HG03045 (cell line): ENCODE measurements around the gene EVX1.

Experiments used
- ATAC-seq: cut with Tn5 transposase; IDR thresholded peaks from one replicate; pipeline ENCODE4 v1.9.1; 2021; ENCODE audit warnings: mild to moderate bottlenecking, moderate library complexity; ENCODE audit not compliant: unreplicated experiment

EVX1 gene

DNA sequence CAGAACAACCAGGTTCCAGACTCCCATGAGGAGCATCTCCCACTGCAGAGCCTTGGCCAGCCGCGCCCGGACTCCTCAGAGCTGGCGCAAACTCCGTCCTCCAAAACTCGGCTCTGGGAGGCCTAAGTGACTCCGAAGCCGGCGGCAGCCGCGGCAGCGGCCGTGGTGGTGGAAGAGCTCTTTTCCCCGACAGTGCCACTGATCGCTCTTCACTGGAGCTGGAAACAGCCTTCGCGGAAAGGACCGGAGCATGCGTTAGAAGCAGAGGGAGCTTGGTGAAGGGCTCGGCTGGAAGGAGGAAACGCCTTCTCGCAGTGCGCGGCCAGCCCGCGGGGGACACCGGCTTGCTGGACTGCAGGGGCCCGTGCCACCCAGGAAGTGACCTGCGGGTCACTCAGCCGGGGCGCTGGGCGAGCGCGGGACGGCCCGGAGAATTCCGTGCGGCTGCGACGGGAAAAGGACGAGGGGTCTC is 37.7 kb upstream of the EVX1 start:
- ATAC-seq: no peak

DNA sequence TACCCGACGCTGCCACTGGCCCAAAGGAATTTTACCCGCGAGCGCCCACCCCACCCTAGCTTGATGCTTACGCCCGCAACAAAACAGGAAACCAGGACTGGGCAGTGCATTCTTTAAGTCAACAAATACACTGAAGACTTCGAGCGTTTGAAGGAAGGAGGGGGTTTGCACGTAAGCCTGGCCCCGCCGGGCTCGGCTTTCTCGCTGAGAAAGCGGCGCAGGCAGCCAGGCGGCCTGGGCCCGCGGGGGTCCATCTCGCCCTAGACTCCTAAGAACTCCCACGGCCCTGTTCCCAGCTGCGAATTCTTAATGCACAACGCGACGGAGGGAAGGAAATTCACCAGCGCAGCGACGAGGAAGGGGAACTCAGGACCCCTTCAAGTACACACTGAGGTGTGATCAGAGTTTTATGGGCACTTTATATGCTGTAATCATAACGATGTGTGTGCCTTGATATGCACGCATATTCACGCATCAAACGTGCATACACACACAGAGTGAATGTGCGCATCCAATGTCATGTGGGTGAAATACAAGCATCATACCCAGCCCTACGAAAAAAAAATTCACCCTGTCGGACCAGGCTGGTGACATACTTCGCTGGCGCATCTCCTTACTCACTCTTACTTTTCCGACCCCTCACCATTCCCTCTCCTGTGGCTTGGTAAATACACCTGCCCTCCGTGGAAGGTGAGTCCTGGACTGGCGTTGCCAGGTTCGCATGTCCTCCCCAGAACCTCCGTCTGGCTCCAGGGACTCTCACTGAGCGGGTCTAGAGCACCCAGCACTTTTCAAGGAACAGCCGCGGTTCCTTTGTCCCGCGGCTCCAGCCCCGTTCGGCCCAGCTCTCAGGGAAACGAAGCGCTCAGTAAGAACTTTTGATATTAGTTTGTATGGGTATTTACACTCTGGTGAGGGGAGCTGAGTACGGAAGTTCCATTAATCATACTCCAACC is 37.0 kb upstream of the EVX1 start:
- no peak for ATAC-seq

DNA sequence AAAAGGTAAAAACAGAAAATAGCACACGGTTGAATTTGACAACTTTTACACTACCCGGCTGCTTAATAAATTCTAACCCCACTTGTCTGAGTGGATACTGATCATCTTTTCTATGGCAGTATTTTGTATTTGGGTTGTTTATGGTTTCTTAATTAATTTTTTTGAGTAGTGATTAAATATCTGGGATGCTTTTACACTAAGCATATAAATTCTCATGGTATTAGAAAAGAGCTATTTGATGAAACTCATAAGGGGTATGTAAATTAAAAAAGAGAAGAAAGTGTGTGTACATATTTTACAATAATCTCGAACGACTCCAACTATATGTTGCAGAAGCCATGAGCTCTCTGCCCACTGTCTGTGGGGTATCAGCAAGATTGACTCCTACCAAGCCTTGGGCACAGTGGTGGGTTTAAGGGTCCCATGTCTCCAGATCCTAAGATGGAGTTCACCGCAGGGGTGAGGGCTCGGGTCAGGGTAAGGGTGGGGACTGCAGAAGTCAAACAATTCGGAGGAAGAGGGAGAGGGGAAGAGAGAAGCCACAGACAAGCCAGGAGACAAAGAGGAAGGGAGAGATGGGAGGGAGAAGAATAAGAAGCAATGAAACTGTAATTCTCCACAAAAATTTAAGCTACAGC is 35.1 kb upstream of the EVX1 start:
- ATAC-seq: no peak

DNA sequence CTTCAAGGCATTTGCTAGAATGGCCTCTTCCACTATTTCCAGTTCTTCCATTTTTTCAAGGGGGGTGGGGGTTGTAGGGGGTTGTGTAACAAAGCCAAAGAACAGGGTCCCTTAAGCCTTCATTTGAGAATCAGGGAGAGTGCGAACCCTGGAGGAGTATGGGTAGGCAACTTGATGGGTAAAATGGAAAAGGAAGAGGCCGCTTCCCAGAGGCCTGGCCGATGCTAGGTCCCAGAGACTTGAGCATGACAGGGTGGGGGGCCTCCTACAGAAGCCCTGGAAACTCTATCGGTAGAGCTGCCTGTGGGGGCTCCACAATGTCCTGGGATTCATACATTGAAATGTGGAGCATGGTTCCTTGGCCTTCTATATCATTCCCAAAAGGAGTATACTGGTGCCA is 33.6 kb upstream of the EVX1 start:
- ATAC-seq: no peak

DNA sequence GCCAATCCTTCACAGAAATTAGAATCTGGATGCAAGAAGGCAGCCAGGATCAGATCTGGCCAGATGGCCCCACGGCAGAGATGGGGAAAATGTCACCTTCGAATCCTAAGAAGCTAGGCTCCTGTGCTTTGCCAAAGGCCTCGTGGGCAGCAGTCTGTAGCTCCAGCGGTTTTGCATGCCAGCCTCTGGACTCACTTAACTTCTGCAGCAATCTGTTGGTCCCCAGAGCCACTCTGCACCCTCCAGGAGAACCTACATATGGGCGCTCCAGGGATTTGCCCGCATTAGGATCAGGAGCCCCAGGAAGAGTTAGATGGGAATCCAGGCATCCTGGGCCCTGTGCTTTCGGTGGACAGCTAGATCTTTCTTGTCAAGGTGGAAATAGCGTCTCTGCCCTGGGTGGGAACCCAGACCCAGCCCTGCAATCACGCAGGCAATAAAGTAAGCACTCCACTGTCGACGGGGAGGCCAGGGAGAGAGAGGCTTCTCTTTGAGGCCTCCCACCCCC is 32.6 kb upstream of the EVX1 start:
- no peak for ATAC-seq

DNA sequence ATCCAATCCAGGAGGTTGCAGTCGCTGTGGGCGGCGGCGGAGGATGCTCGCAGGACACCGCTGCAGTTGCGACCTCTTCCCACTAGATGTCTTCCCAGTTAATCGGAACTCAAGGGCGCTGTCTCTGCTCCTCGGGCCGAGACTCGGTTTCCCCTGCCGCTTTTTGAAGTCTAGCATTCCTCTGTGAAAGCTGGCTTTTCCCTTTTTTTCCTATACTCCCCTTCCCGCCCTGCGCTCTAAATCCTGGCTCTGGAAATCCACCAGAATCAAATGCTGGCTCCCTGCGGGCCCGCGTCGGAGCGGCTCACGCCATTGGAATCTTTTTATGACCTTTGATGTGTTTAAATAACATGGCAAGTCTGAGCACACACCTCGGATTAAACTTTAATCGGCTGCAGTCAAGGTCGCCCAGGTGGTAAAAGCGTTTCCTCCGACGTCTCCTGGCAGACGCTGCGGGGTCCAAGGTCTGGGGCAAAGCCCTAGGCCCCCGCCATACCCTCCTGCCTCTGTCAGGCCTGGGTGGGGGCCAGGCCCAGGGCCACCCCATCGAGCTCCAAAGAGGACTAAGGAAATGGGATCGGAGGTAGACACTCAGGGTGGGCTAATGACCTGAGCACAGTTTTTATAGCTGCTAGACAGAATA is 32.0 kb upstream of the EVX1 start:
- ATAC-seq: no peak

DNA sequence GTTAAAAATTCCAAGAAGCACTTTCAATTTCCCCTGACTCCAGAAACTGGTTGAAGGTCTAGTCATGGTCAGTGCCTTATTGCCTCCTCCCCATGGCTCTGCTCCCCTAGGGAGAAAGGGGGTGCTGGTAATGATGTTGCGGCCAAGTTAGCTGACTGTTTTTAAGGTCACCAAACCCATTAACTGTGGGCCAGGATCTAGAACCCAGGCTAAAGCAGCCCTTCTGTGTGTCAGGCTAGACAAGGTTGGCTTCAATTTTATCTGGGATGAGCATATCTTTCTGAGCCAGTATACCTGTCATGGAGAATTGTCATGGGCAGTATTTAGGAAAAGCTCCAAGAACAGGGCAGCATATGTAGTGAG is 31.5 kb upstream of the EVX1 start:
- no peak for ATAC-seq

DNA sequence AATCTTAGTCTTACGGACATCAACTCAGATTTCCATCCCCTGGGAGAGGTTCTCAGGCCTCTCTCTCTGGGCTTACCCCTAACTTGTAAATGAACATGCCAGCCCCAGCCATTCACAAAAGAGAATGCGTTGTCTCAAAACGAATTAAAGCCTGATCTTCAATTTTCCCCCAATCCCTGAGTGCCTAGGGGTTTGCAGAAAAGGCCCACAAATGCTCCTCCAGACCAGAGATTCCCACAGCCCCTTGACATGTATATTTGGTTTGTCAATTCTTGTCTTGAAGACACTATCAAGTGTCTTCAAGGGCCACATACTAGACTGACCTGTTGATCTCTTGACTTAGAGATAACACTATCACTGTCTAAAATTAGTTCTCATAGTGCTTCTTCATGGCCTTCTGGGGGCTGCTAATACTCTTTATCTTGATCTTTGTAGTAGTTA is 30.8 kb upstream of the EVX1 start:
- ATAC-seq: no peak

DNA sequence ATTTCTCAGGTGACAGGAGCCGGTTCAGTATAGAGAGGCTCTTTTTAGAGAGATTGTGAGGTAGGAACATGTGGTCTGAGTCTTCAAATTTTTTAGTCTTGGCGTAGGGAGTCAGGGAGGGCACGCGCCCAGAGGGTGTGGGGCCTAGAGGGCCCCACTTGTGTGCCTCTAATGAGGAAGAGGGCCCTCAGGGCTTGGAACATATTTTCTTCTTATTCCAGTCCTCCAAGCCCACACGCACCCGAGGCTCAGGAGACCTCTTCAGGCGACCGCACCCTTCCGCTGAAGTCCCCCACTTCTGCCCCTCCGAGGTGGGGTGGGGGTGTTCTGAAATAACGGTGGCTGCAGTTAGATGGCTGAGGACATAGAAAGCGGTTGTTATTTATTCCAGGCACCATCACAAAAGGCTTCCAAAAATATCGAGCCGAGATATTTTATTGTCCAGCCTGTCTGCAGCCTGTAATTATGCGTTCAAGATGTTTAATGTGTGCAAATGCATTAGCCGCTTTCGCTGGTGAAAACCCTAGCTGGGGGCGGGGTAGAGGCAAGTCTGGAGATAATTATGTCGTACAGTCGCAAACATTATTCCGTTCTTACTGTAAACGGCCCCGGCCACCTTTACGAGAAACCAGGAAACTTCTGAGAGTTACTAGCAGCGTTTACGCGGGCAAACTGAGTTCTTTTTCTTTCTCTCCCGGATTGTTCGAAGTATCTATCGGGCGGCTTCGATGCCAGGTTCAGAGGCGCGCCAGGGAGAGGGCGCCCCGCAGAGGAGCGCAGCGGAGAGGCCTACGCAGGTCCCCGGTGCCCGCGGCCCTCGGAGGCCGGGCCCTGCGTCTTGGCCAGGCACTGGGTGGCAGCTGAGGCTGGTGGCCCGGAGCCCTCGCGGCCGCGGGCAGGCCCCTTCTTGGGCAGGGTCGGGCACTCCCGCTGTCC is 29.8 kb upstream of the EVX1 start:
- no peak for ATAC-seq

DNA sequence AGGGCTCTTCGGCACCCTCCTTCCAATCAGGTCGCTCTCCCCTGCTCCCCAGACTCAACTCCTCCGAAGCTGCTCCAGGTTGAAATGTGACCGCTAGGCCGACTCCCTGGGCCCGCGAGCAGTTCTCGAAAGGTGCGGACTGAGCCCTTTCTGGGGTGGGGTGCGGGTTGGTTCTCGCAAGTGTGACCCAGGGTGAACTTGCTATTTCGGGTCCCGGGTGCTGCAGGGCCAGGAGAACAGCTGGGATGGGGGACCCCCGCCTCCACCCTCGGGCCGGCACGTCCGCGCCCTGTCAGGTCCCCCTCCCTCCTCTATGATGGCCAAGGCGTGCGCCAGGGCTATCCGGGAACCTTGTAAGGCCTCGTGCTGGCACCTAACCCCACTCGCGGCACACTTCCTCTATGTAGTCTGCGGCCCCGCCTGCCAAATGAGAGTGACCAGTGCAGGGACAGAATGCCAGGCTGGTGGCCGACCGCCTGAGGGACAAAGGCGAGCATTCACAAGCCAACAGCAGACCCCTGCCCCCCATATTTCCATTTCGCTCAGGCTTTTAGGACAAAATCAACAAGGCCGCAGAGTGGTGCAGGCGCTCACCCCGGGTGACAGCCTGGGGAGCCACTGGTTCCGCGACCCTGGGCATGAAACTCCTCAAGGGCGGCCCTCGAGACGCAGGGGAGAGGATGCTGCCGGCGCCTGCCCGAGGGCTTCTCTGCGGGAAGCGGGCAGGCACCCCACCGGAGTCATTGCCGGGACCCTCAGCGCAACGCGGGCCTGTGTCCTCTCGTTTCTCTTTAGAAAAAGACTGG is 29.0 kb upstream of the EVX1 start:
- ATAC-seq: no peak

DNA sequence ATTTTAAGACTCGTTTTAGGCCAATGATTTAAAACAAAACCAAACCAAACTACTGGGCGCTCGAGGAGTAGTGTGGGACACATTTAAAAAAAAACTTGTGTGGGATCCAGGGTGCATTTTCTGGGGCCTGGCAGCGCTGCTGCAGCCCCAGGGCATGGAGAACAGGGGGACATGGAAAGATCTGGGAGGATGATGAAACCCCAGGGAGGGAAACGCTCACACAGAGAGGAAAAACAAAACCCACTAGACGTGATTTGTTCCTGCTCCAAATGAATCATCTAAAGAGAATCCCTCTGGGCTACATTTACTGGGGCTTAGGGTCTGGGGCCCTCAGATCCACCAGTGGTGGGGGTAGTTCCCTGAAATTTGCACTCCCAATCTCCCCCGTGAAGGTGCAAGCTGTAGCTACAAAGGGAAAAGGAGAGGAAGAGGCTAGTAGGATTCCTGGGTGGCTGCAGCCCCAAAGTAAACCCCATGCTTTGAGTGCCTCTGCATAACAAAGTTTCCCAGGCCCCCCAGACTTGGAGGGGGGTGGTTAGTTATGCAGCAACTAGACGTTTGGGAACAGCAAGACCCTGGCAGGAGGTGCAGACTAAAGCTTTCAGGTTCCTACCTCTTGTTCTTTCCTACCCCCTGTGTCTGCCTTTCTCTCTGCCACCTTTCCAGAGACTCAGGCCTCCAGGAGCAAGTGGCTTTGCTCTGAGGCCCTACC is 28.2 kb upstream of the EVX1 start:
- no peak for ATAC-seq

DNA sequence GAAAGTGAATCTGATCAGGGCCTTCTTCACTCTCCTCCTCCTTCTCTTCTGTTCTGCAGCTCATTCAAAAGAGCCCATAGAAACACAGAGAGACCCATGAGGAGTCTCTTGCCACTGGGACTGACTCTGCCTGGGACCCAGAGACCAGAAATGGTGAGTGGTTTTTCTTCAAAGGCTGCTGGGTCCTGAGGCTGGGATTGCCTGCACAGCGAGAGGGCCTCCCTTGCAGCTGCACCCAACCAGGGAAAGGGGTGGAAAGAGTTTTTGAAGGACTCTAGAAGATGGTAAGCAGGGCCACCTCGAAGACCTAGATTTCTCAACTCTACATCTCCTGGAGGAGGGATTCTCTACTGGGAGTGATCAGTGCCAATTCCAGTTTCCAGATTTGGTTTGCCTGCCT is 27.2 kb upstream of the EVX1 start:
- no peak for ATAC-seq

DNA sequence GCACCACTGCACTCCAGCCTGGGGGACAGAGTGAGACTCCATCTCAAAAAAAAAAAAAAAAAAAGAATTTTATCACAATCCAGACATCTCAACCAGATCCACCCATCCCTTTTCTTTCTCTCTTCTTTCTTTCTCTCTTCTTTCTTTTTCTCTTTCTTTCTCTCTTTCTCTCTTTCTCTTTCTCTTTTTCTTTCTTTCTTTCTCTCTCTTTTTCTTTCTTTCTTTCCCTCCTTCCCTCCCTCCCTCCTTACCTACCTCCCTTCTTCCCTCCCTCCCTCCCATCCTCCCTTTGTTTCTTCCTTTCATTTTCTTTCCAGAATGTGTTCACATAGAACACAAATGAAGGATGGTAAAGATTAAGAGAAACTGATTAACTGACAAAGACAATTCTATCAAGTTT is 24.7 kb upstream of the EVX1 start:
- no peak for ATAC-seq

DNA sequence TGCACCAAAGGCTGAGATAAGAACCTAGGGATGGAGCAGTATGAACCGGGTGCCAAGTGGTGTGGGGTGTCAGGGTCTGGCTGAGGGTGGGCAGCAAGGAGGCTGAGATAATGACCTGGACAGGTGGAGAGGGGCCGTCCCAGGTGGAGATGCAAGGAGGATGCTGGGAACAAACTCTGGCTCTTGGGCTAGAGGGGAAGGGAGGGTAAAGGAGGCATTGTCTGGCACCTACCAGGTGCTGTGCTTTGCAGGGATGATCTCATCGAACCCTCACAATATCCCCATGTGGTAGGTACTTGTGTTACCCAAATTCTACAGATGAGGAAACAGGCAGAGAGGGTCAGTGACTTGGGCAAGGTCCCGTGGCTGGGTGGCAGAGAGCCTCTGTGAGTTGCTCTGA is 22.8 kb upstream of the EVX1 start:
- no peak for ATAC-seq

DNA sequence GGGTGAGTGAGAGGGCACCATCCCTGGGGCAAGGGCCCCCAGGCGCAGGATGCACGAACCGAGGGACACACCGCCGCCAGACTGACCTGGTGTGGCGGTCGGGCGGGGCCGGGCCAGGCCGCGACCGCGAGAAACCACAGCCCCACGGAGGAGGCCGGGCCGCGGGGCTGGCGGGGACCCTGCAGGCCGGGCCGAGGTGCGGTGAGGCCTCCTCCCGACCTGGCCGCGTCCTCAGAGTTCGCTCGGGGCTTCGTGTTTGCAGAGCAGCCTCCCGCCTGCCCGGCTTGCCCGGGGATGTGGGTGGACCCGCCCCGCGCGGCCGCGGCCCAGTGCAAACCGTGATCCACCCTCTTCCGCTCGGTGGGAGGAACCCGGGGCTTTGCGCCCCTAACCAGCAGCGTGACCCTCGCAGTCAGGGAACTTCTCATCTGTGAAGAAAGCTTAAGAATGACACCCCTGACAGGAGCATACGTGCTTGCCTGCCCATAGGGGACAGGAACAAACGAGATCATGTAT is 22.1 kb upstream of the EVX1 start:
- no peak for ATAC-seq

DNA sequence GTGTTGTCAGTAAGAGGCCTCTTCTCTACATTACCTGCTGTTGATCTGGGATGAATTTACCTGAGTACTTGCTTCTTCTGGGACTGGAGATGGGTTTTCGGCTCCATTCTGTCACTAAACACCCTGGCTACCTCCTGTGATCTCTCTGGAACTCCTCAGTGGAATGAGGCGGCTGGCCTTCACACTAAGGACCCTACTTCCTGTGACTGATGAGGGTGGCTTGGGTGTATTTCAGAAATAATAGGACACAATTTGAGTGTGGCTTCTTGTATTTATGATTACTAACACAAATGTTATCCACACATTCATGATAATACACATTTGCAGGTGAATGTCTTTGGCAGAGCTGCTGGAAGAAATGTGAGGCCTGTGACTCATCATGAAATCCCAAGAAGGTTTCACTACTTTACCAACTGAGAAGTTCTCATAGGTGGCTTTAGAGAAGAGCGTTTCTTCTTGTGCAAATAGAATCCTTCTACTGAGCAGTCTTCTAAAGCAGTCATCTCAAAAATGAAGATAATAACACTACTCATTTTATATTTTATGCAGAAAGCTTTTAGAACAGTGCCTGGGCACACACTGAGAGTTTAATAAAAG is 21.3 kb upstream of the EVX1 start:
- no peak for ATAC-seq

DNA sequence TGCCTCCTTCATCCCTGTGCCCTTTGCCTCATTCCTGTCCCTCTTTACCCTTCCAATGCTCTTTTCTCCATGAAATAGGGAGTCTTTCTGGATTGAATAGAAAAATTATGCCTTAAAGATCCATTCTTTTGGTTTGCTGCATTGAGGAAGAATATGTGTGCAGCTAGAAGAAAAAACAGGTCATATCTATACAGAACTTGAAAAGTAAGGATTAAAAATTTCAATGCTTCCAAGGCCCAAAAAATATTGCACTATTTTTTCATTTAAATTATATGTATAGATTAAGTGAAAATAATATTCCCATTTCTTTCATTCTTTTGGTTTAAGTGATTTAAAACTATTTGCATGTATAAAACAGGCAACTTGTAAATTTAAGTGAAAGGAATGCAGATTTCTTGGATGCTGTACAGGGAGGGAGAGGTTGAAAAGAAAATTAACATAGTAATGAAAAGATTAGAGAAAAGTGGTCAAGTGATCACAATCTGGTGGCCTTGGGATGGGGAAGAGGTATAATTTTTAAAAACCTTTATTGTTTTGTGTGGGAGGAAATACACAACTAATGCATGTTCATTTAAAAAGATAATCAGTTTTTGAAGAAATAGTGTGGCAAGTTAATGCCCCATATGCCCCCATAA is 18.5 kb upstream of the EVX1 start:
- ATAC-seq: no peak
